DND-41 (cell line): ENCODE measurements around the gene STARD9.

Source experiments
- EZH2 ChIP-seq: IDR thresholded peaks from 3 replicates; pipeline ENCODE4 v1.6.1; 2012; ENCODE audit warnings: borderline replicate concordance, low read depth, mild to moderate bottlenecking, moderate library complexity, low read length, inconsistent platforms; ENCODE audit not compliant: severe bottlenecking
- TF ChIP-seq, protein P1 (sequence below): IDR thresholded peaks from 2 replicates; pipeline ENCODE4 v1.5.1; 2012; ENCODE audit warnings: borderline replicate concordance, low read length, moderate library complexity, mild to moderate bottlenecking; ENCODE audit not compliant: poor library complexity, severe bottlenecking; ENCODE audit errors: extremely low read depth

- TF ChIP-seq, protein P1, sequence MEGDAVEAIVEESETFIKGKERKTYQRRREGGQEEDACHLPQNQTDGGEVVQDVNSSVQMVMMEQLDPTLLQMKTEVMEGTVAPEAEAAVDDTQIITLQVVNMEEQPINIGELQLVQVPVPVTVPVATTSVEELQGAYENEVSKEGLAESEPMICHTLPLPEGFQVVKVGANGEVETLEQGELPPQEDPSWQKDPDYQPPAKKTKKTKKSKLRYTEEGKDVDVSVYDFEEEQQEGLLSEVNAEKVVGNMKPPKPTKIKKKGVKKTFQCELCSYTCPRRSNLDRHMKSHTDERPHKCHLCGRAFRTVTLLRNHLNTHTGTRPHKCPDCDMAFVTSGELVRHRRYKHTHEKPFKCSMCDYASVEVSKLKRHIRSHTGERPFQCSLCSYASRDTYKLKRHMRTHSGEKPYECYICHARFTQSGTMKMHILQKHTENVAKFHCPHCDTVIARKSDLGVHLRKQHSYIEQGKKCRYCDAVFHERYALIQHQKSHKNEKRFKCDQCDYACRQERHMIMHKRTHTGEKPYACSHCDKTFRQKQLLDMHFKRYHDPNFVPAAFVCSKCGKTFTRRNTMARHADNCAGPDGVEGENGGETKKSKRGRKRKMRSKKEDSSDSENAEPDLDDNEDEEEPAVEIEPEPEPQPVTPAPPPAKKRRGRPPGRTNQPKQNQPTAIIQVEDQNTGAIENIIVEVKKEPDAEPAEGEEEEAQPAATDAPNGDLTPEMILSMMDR: no peak
- TF ChIP-seq EZH2: no peak
Observed at GRCh38 chr15:42674472-42674871, 99.1 kb downstream of the STARD9 start.
